Measurements from ENCODE around the gene TARM1.

The TARM1 gene

GRCh38 chr19:54023191-54023590, 58.0 kb downstream of the TARM1 start:
- Histone ChIP-seq H3K9ac (no peak overlapping the region), H2AFZ (ENCODE audit: low read depth) (no peak overlapping the region), H3K4me3 (IDR thresholded peaks at IDR 0.05; ENCODE audit: insufficient read depth, low read depth, low read length) (no peak overlapping the region), H3K27me3 (ENCODE audit: insufficient read depth, low read depth) (no peaks in the 10 kb centered on the region), H4K20me1 (ENCODE audit: insufficient read depth) (no peaks in the 10 kb centered on the region), H3K4me1 (ENCODE audit: low read depth, poor library complexity, severe bottlenecking) (no peaks in the 10 kb centered on the region), H3K4me2 (no peak overlapping the region), H3K79me2 (ENCODE audit: insufficient read depth, low read depth) (no peaks in the 10 kb centered on the region), H3K27ac (no peak overlapping the region), H3K36me3 (ENCODE audit: insufficient read depth) (no peaks in the 10 kb centered on the region)
- no peak for TF ChIP-seq CTCF (conservative IDR thresholded peaks at IDR 0.05; ENCODE audit: low read depth, low read length)

GRCh38 chr19:54021932-54022331, 59.2 kb downstream of the TARM1 start:
- no peak for TF ChIP-seq CTCF (conservative IDR thresholded peaks at IDR 0.05; ENCODE audit: low read depth, low read length)
- Histone ChIP-seq H3K4me3 (IDR thresholded peaks at IDR 0.05; ENCODE audit: insufficient read depth, low read depth, low read length) (no peak overlapping the region), H3K27ac (no peak overlapping the region)

GRCh38 chr19:54021363-54021762, 59.8 kb downstream of the TARM1 start:
- no peak overlapping the region for H2AFZ ChIP-seq (ENCODE audit: low read depth)
- no peaks in the 10 kb centered on the region; the same call in 1 of the 2 replicates for H3K27me3 ChIP-seq (ENCODE audit: insufficient read depth, low read depth)
- H3K4me1 ChIP-seq (ENCODE audit: low read depth, poor library complexity, severe bottlenecking), result no peaks in the 10 kb centered on the region

More at GRCh38 chr19:54021932-54022331, 59.2 kb downstream of the TARM1 start:
- Histone ChIP-seq H3K4me2 (no peak overlapping the region), H3K9ac (no peak overlapping the region), H3K4me1 (ENCODE audit: low read depth, poor library complexity, severe bottlenecking) (no peaks in the 10 kb centered on the region), H2AFZ (ENCODE audit: low read depth) (no peak overlapping the region), H3K79me2 (ENCODE audit: insufficient read depth, low read depth) (no peaks in the 10 kb centered on the region), H3K27me3 (ENCODE audit: insufficient read depth, low read depth) (no peaks in the 10 kb centered on the region; the same call in 1 of the 2 replicates), H3K36me3 (ENCODE audit: insufficient read depth) (no peaks in the 10 kb centered on the region), H4K20me1 (ENCODE audit: insufficient read depth) (no peaks in the 10 kb centered on the region)

More at GRCh38 chr19:54021363-54021762, 59.8 kb downstream of the TARM1 start:
- Histone ChIP-seq H3K9ac (no peak overlapping the region), H3K4me3 (IDR thresholded peaks at IDR 0.05; ENCODE audit: insufficient read depth, low read depth, low read length) (no peak overlapping the region), H3K79me2 (ENCODE audit: insufficient read depth, low read depth) (no peaks in the 10 kb centered on the region), H3K36me3 (ENCODE audit: insufficient read depth) (no peaks in the 10 kb centered on the region), H3K27ac (no peak overlapping the region), H3K4me2 (no peak overlapping the region), H4K20me1 (ENCODE audit: insufficient read depth) (no peaks in the 10 kb centered on the region)
- no peak for TF ChIP-seq CTCF (conservative IDR thresholded peaks at IDR 0.05; ENCODE audit: low read depth, low read length)

Data from KMS-11 (cell line).